Measurements from ENCODE around the gene MKI67. TPM values are rescaled to one million over a fixed set of nuclear protein-coding genes. Genes with fewer than 3 reads are reported as not detected.

The MKI67 gene
- total and polyA plus RNA-seq, 2 donors (not counting 3 experiments of a cell fraction or from before 2014, with no cell fraction given) = 16.2 to 125 TPM

- BruUV-seq (replicated peaks) = no TSS peak
- intact Hi-C loops (cut with micrococcal nuclease) (no loop called here), dilution Hi-C loops (cut with MboI; ENCODE audit: extremely low pct_ligation_motif_present, low sequenced_read_pairs) (no loop called here)
- ChIA-PET POLR2A (no interaction called here), CTCF (interaction anchor here (1.4 to 2.8 kb wide), 2 partner anchors 12 to 46 kb away, joined by 3 to 11 read pairs; partner anchors contain the start of gene MKI67)
- DNase-seq (ENCODE audit: low read depth, low spot score) = no peak
- H4K20me1 ChIP-seq (replicated peaks; ENCODE audit: control insufficient read depth, extremely low read depth, insufficient read depth, low read length) = no peaks in the 10 kb centered on the region
- no peak overlapping the region for H3K9ac ChIP-seq (replicated peaks; ENCODE audit: extremely low read depth, insufficient read depth, low read length)
- H3K79me2 ChIP-seq (ENCODE audit: control insufficient read depth, insufficient read depth, low read length) = no peaks in the 10 kb centered on the region
- no peak for FAIRE-seq
- H3K36me3 ChIP-seq (ENCODE audit: control insufficient read depth in 2 of 2, extremely low read depth in 1 of 2, insufficient read depth in 2 of 2, low read length in 2 of 2) = peaks cover 34 to 57% of the 10 kb centered on the region in 2 experiments
- H3K4me1 ChIP-seq (ENCODE audit: control insufficient read depth, extremely low read depth, insufficient read depth, low read length) = no peaks in the 10 kb centered on the region
- no peaks in the 10 kb centered on the region for H3K27me3 ChIP-seq (ENCODE audit: control insufficient read depth in 2 of 2, insufficient read depth in 2 of 2, low read length in 2 of 2)
- H3K27ac ChIP-seq (ENCODE audit: insufficient read depth, low read depth, low read length) = no peak overlapping the region
- no peaks in the 10 kb centered on the region for H3K9me1 ChIP-seq (replicated peaks; ENCODE audit: control insufficient read depth, extremely low read depth, insufficient read depth, low read length)
- TF ChIP-seq EZH2 (IDR thresholded peaks at IDR 0.05; ENCODE audit: borderline replicate concordance, low read depth, low read length, severe bottlenecking) (no peak), JUN (IDR thresholded peaks at IDR 0.05; ENCODE audit: borderline replicate concordance, insufficient read depth, insufficient read length, low read depth) (no peak), MYC (IDR thresholded peaks at IDR 0.05; ENCODE audit: low read depth, low read length) (no peak), GATA2 (IDR thresholded peaks at IDR 0.05; ENCODE audit: insufficient read depth, insufficient read length, low read depth, low read length) (no peak), FOS (IDR thresholded peaks at IDR 0.05; ENCODE audit: borderline replicate concordance, insufficient read depth, low read length) (no peak), MAX (IDR thresholded peaks at IDR 0.05; ENCODE audit: insufficient read depth, insufficient read length) (no peak), POLR2AphosphoS5 (IDR thresholded peaks at IDR 0.05; ENCODE audit: insufficient read depth, low read depth, low read length) (no peak), POLR2A (IDR thresholded peaks at IDR 0.05; ENCODE audit: low read depth, low read length) (no peak), CTCF (IDR thresholded peaks at IDR 0.05; ENCODE audit: extremely low read depth in 1 of 2, insufficient read depth in 1 of 2, low read depth in 1 of 2, low read length in 2 of 2) (no peak)
- H3K4me2 ChIP-seq (ENCODE audit: insufficient read depth, low read length) = no peak overlapping the region
- no peak overlapping the region for H2AFZ ChIP-seq (ENCODE audit: low read depth, low read length)
- no peaks in the 10 kb centered on the region for H3K9me3 ChIP-seq (replicated peaks; ENCODE audit: control insufficient read depth, insufficient read depth, low read length)
- no peak overlapping the region for H3K4me3 ChIP-seq (replicated peaks in 1 of 3; ENCODE audit: insufficient read depth in 1 of 3, low read depth in 1 of 3, low read length in 3 of 3)
These were observed 45.6 kb downstream of the MKI67 start for GRCh38 chr10:128080641-128081040.
